ENCODE data around the gene SPINT3. TPM values are rescaled to one million over a fixed set of nuclear protein-coding genes. Genes with fewer than 3 reads are reported as not detected.
"Not testable (repeated sequence)": the region's sequence is repeated elsewhere in the genome, so short reads cannot be mapped to it uniquely, and the experiment has no call there.

The SPINT3 gene
- total RNA-seq, 1 donor = not detected

DNA sequence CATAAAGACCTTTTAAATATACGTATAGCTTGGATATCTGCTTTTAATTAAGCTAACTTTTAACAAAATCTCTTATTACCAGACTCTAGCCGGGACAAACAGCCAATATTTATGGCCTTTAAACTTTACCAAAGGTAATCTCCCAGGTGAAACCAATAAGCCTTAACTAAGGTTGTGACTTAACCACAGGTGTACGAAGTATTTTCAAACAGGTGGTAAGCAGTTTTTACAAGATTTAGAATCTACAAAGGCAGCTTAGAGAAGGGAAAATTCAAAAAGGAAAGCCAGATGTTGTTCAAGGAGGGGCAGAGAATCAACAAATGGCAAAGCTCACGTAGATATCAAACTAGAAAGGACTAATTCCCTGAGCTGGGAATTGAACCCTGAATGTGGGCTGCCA is 30.0 kb downstream of the SPINT3 start:
- Histone ChIP-seq H3K79me2 (ENCODE audit: insufficient read depth, low read length) (no peaks in the 10 kb centered on the region), H3K9me3 (ENCODE audit: low read depth, low read length) (no peaks in the 10 kb centered on the region), H3K27ac (ENCODE audit: low read depth, low read length) (no peak overlapping the region), H3K4me3 (ENCODE audit: insufficient read depth, low read length) (no peak overlapping the region), H3K4me1 (ENCODE audit: insufficient read depth, low read length) (no peaks in the 10 kb centered on the region), H3K4me2 (ENCODE audit: insufficient read depth, low read length) (no peak overlapping the region), H2AFZ (ENCODE audit: low read length) (no peak overlapping the region), H4K20me1 (ENCODE audit: insufficient read depth, low read length) (no peaks in the 10 kb centered on the region), H3K36me3 (ENCODE audit: insufficient read depth, low read length) (no peaks in the 10 kb centered on the region), H3K27me3 (ENCODE audit: insufficient read depth, low read length) (peaks cover 17% of the 10 kb centered on the region)
- DNase-seq (ENCODE audit: insufficient read length, low spot score, missing footprints) = no peak
- TF ChIP-seq, protein P1, sequence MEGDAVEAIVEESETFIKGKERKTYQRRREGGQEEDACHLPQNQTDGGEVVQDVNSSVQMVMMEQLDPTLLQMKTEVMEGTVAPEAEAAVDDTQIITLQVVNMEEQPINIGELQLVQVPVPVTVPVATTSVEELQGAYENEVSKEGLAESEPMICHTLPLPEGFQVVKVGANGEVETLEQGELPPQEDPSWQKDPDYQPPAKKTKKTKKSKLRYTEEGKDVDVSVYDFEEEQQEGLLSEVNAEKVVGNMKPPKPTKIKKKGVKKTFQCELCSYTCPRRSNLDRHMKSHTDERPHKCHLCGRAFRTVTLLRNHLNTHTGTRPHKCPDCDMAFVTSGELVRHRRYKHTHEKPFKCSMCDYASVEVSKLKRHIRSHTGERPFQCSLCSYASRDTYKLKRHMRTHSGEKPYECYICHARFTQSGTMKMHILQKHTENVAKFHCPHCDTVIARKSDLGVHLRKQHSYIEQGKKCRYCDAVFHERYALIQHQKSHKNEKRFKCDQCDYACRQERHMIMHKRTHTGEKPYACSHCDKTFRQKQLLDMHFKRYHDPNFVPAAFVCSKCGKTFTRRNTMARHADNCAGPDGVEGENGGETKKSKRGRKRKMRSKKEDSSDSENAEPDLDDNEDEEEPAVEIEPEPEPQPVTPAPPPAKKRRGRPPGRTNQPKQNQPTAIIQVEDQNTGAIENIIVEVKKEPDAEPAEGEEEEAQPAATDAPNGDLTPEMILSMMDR (IDR thresholded peaks at IDR 0.05; ENCODE audit: extremely low read depth, low read depth, low read length) = no peak

DNA sequence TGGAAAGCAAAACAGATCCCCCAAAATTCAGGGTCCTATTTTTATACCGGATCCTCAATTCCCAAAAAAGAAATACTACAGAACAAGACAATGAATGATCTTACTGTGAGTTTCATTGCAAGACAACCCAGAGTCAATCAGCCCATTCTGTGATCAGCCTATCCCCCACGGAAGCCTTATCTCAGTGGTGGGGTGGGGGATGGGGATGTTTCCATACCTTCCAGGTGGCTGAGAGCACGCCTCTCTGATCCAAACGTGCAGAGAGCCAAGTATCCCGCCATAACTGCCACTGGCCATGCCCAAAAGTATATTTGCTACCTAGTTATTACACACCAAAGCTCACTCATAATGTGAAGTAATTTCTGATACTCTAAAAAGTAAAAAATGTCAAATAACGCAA is 30.7 kb downstream of the SPINT3 start:
- TF ChIP-seq, protein P1 (IDR thresholded peaks at IDR 0.05; ENCODE audit: extremely low read depth, low read depth, low read length) = no peak

DNA sequence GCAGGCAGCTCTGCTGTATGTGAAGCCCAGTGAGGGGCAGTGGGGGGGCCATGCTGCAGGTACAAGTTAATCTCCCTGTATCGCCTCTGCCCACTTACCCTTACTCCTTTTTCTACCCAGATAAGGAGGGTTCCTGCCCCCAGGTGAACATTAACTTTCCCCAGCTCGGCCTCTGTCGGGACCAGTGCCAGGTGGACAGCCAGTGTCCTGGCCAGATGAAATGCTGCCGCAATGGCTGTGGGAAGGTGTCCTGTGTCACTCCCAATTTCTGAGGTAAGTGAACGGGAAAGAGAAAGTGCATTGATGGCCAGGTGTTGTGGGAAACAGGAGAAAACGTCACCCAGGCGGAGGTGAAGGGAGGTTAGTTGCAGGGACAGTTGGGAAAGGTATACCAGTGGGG is 35.6 kb downstream of the SPINT3 start:
- TF ChIP-seq, protein P1 (IDR thresholded peaks at IDR 0.05; ENCODE audit: extremely low read depth, low read depth, low read length) = no peak
- H4K20me1 ChIP-seq (ENCODE audit: insufficient read depth, low read length) = no peaks in the 10 kb centered on the region

More for the DNA sequence above, 30.7 kb downstream of the SPINT3 start:
- H3K79me2 ChIP-seq (ENCODE audit: insufficient read depth, low read length) = no peaks in the 10 kb centered on the region
- DNase-seq (ENCODE audit: insufficient read length, low spot score, missing footprints) = no peak
- no peaks in the 10 kb centered on the region for H3K9me3 ChIP-seq (ENCODE audit: low read depth, low read length)
- no peak overlapping the region for H3K27ac ChIP-seq (ENCODE audit: low read depth, low read length)
- no peaks in the 10 kb centered on the region for H4K20me1 ChIP-seq (ENCODE audit: insufficient read depth, low read length)
- H3K4me3 ChIP-seq (ENCODE audit: insufficient read depth, low read length) = no peak overlapping the region
- H3K36me3 ChIP-seq (ENCODE audit: insufficient read depth, low read length) = no peaks in the 10 kb centered on the region
- peaks cover 17% of the 10 kb centered on the region for H3K27me3 ChIP-seq (ENCODE audit: insufficient read depth, low read length)
- no peaks in the 10 kb centered on the region for H3K4me1 ChIP-seq (ENCODE audit: insufficient read depth, low read length)
- H3K4me2 ChIP-seq (ENCODE audit: insufficient read depth, low read length) = no peak overlapping the region
- no peak overlapping the region for H2AFZ ChIP-seq (ENCODE audit: low read length)

DNA sequence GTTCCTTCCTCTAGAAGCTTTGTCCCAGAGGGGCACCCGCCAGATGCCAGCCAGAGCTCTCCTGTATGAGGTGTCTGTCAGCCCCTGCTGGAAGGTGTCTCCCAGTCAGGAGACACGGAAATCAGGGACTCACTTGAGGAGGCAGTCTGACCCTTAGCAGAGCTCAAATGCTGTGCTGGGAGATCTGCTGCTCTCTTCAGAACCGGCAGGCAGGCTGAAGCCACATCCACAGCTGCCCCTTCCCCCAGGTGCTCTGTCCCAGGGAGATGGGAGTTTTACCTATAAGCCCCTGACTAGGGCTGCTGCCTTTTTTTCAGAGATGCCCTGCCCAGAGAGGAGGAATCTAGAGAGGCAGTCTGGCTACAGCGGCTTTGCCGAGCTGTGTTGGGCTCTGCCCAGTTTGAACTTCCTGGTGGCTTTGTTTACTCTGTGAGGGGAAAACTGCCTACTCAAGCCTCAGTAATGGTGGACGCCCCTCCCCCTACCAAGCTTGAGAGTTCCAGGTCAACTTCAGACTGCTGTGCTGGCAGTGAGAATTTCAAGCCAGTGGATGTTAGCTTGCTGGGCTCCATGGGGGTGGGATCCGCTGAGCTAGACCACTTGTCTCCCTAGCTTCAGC is 37.8 kb downstream of the SPINT3 start:
- not testable (repeated sequence) for H3K27me3 ChIP-seq (ENCODE audit: insufficient read depth, low read length); H3K4me2 ChIP-seq (ENCODE audit: insufficient read depth, low read length); H4K20me1 ChIP-seq (ENCODE audit: insufficient read depth, low read length); H3K4me3 ChIP-seq (ENCODE audit: insufficient read depth, low read length); H3K79me2 ChIP-seq (ENCODE audit: insufficient read depth, low read length); H3K27ac ChIP-seq (ENCODE audit: low read depth, low read length); DNase-seq (ENCODE audit: insufficient read length, low spot score, missing footprints); H3K4me1 ChIP-seq (ENCODE audit: insufficient read depth, low read length); H3K36me3 ChIP-seq (ENCODE audit: insufficient read depth, low read length); H3K9me3 ChIP-seq (ENCODE audit: low read depth, low read length); H2AFZ ChIP-seq (ENCODE audit: low read length)

More for the DNA sequence above, 35.6 kb downstream of the SPINT3 start:
- no peak overlapping the region for H2AFZ ChIP-seq (ENCODE audit: low read length)
- H3K36me3 ChIP-seq (ENCODE audit: insufficient read depth, low read length) = no peaks in the 10 kb centered on the region
- DNase-seq (ENCODE audit: insufficient read length, low spot score, missing footprints) = no peak
- no peak overlapping the region for H3K27ac ChIP-seq (ENCODE audit: low read depth, low read length)
- H3K9me3 ChIP-seq (ENCODE audit: low read depth, low read length) = no peaks in the 10 kb centered on the region
- no peak overlapping the region for H3K4me2 ChIP-seq (ENCODE audit: insufficient read depth, low read length)
- H3K4me3 ChIP-seq (ENCODE audit: insufficient read depth, low read length) = no peak overlapping the region
- no peaks in the 10 kb centered on the region for H3K4me1 ChIP-seq (ENCODE audit: insufficient read depth, low read length)
- no peaks in the 10 kb centered on the region for H3K79me2 ChIP-seq (ENCODE audit: insufficient read depth, low read length)
- H3K27me3 ChIP-seq (ENCODE audit: insufficient read depth, low read length) = peaks cover 10% of the 10 kb centered on the region

DNA sequence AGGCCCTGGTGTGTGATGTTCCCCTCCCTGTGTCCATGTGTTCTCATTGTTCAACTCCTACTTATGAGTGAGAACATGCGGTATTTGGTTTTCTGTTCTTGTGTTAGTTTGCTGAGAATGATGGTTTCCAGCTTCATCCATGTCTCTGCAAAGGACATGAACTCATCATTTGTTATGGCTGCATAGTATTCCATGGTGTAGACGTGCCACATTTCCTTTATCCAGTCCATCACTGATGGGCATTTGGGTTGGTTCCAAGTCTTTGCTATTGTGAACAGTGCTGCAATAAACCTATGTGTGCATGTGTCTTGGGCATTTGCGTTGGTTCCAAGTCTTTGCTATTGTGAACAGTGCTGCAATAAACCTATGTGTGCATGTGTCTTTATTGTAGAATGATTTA is 43.1 kb downstream of the SPINT3 start:
- not testable (repeated sequence) for H2AFZ ChIP-seq (ENCODE audit: low read length); H3K4me1 ChIP-seq (ENCODE audit: insufficient read depth, low read length); H3K79me2 ChIP-seq (ENCODE audit: insufficient read depth, low read length); H3K27ac ChIP-seq (ENCODE audit: low read depth, low read length); H4K20me1 ChIP-seq (ENCODE audit: insufficient read depth, low read length); H3K4me3 ChIP-seq (ENCODE audit: insufficient read depth, low read length); H3K9me3 ChIP-seq (ENCODE audit: low read depth, low read length); DNase-seq (ENCODE audit: insufficient read length, low spot score, missing footprints); H3K36me3 ChIP-seq (ENCODE audit: insufficient read depth, low read length); H3K4me2 ChIP-seq (ENCODE audit: insufficient read depth, low read length)
- H3K27me3 ChIP-seq (ENCODE audit: insufficient read depth, low read length) = peaks cover 39% of the 10 kb centered on the region
